ENCODE data around the gene MAPK6.
A peak's percentile ranks its signal among the peaks of the same experiment; 100 is the strongest.

The MAPK6 gene

DNA sequence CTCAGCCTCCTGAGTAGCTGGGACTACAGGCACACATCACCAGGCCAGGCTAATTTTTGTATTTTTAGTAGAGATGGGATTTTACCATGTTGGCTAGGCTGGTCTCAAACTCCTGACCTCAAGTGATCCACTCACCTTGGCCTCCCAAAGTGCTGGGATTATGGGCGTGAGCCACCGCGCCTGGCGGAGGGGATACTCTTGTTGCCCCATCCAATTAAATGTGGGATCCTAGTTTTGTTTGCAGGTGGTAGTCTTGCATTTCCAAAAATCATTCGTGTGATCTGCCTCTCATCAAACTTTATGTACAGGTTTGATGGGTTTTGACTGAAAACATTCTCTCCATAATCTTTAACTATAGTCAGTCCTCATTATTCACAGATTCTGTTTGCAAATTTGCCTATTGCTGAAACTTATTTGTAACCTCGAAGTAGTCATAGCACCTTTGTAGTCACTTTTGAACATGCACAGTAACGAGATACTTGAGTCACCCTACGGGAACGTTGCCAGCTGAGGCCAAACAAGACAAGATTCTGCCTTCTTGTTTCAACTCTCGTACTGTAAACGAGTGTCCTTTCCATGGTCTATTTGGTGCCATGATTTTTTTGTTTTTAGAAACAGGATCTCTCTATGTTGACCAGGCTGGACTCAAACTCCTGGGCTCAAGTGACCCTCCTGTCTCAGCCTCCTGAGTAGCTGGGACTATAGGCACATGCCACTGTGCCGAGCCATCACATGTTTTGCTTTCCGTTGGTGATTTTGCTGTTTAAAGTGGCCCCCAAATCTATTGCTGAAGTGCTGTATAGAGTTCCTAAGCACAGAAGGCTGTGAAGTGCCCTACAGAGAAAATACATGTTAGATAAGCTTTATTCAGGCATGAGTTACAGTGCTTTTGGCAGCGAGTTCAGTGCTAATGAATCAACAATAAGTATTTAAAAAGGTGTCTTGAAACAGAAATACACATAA lies 8.1 kb upstream of the MAPK6 start:
- DNase-seq (ENCODE audit: low read depth in 2 of 2, low spot score in 1 of 2): no peak

DNA sequence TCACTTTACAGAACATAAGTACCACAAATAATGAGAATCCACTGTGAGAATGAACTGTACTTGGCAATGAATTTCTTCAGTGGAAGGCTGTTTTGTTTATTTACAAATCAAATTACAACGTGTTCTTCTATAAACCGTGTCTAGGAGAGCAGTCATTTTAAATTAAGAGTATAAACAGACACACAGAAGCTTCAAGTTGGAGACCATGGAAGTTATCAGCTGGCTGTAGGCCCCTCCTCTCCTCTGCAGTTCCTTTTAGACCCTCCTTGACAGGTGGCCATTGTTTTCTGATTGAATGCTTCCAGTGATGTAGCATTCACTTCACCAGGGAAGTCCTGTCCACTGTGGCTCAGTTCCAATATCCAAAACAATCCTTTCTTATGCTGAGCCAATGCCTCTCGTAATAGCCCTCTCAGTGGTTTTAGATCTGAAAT lies 7.3 kb upstream of the MAPK6 start:
- no peak for DNase-seq (ENCODE audit: low read depth in 2 of 2, low spot score in 1 of 2)

DNA sequence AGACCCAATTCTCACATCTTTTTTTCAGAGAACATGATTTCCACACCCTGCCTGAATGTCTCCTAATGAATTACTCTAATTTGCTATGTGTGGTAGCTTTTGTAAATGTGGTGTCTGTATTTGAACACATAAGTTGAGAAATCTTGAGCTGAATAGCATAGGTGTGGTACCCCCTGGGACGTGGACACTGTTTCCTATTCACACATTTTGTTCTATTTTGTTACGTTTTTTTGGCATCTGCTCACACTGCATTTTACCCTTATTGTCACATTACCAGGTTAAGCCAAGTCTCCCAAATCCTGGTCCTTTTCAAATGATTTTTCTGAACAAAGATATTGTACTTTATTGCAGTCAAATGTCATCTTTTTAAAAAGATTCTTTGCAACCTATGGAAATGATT lies 6.8 kb upstream of the MAPK6 start:
- no peak for DNase-seq (ENCODE audit: low read depth in 2 of 2, low spot score in 1 of 2)

DNA sequence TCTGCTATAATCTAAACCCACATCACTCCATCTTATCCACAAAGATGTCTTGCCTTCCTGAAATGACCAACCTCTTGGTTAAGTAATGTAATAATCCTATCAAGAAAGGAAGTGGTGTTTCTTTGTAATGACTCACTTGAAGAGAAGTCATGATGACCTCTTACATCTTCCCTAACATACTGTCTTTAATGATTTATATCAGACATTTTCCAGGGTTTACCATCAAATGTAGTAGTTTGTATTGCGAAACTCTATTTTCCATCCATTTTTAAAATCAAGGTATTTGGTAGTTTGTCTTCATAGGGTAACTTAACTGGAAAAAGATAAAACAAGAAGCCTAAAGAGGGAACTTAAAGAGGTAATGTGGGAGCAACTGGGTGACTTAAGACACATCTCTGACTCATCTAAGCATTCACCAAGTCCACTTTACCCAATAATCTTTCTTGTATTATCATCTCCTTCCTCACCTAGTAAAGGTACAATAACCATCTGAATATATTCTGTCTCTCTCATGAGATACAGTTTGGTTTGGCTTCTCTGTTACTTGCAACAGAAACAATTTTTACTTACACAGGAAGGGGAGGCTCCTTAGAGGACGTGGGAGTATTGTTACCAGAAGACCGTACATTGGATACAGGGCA lies 5.7 kb upstream of the MAPK6 start:
- no peak for DNase-seq (ENCODE audit: low read depth in 2 of 2, low spot score in 1 of 2)

DNA sequence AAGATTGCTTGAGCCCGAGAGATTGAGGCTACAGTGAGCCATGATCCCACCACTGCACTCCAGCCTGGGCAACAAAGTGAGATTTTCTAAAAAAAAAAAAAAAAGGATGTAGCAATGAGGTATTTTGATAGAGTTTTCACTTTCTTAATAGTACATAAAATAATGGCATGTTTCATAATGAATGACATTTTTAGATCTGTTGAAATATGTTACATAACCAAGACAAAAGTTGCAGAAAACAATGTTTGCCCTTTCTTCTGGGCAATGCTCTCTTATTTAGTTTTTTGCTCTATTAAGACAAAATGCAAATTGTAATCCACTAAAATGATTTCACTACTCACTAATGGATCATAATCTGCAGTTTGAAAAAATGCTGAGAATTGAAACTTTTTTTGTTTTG lies 4.4 kb upstream of the MAPK6 start:
- no peak for DNase-seq (ENCODE audit: low read depth in 2 of 2, low spot score in 1 of 2)

DNA sequence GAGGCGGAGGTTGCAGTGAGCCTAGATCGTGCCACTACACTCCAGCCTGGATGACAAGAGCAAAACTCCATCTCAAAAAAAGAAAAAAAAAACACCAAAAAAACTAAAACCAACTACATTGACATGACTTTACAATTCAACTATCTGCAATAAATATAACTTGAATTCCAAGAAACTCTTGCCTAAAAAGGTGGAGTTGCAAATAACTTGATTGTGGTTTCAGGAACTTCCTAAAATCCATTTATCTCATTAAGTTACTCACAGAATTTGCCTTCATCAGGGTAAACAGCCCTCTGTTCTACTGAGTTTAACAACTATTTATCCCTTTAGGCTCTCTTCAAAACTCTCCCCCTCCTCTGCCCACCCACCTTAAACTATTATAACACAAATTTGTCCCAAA lies 2.7 kb upstream of the MAPK6 start:
- DNase-seq (ENCODE audit: low read depth in 2 of 2, low spot score in 1 of 2): no peak

DNA sequence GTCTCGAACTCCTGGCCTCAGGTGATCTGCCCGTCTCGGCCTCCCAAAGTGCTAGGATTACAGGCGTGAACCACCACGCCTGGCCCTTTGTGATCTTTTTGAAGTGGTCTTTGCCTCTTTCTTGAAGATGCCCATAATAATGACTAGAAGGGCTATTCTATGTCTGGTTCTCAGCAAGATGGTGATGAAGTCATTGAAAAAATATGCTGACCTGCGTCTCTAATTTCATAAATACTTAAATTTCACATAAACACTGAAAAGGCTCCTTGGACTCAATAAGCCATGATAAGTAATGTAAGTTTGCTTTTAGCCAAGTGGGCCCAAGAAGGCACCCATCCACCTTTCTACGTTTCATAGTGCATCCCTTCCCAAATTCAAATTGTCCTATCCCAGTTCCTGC lies 775 bp upstream of the MAPK6 start:
- no peak for DNase-seq (ENCODE audit: low read depth in 2 of 2, low spot score in 1 of 2)

DNA sequence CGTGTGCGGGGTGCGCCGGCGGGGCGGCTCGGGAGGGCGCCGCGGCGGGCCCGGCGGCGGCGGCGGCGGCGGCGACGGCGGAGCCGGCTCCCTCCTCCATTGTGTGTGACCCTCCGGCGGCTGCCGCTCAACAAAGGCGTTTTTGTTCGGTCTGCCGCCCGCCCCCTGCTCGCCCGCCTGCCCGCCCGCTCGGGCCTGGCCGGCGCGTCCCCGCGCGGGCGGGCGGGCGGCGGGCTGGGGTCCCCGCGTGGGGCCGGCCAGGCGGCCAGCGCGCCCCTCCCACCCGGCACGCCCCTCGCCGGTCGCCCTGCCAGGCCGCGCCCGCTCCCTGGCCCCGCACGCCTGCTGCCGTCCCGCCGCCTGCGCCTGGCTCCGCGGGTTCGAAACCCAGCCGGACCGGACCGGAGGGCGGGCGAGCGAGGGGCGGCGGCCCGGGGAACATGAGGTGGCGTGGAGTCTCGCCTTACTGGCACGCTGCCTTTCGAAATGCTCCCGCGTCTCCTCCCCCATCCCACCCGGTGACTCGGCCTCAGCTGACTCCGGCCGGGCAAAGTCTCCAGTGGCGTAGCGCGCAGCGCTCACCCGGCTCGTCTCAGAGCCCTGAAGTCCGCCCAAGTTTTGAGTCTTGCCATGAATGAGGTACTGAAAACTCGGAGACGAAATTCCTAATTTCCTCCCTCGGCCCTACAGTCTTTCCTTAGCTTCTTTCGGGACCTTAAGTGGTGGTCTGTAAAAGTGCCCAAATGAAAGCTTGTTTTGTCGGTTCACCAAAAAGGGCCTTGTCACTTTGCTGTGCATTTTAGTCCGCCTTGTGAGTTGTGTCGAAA lies 588 bp downstream of the MAPK6 start:
- peak; percentile 14 to 37 for DNase-seq (ENCODE audit: low read depth in 2 of 2, low spot score in 1 of 2)

DNA sequence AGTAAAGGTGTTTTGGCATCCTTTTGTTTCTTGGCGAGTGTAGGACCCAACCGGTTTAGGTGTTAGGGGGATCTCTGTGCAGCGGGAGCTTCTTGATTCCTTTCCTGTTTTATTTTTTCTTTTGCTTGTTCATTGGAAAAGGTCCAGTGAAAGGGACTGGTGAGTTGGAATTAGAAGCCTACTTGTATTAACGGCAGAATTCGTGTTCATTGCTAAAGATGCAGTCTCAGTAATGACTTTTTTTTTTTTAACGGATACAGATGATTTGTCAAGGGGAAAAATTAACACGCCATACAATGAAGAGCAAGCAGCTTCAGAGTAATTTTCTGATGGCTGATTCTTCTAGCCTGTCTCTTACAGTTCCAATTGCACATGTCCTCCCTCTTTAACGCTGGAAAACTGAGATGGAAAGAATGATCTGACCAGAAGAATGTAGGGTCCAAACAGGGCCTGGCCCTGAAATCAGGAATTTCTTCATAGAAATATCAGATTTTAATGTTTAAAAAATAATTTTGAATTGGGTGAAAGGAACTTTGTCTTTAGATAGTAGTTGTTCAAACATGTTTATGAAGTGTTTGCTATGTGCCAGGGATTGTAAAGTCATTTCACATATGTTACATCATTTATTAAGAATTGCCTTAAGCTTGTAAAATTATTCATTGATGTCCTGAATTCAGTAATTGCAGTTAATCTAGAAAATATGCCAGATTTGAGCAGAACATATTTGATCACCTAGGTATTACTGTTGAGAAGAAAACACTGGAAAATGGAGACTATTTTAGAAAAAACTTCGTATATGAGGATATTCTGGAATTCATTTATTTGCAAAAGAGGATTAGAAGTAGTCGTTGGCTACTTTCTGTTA lies 1.4 kb downstream of the MAPK6 start:
- DNase-seq (ENCODE audit: low read depth in 2 of 2, low spot score in 1 of 2): no peak

DNA sequence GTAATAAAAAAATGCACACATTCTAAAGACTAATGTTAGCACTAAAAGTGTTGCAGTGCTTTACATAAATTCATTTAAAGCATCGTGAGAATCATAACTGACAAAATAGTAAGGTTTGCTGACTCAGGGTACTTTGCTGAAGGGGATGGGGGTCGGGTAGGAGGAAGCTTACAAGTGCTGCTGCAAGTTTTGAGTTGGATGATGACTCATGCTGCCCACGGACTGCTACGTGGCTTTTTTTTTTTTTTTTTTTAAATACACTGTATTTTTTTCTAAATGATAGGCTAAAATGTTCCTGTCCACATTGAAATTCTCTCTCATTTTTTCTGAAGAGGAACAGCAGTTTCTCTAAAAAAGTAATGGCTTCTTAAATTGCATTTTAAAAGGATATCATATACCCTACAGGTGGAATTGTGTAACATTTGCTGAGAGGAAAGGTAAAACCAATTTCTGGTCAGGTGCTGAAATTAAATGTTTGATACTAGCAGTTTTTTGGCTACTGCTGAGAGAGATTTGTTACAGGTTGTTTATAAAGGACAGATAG lies 2.2 kb downstream of the MAPK6 start:
- peak; percentile 33 to 58 for DNase-seq (ENCODE audit: low read depth in 2 of 2, low spot score in 1 of 2)

DNA sequence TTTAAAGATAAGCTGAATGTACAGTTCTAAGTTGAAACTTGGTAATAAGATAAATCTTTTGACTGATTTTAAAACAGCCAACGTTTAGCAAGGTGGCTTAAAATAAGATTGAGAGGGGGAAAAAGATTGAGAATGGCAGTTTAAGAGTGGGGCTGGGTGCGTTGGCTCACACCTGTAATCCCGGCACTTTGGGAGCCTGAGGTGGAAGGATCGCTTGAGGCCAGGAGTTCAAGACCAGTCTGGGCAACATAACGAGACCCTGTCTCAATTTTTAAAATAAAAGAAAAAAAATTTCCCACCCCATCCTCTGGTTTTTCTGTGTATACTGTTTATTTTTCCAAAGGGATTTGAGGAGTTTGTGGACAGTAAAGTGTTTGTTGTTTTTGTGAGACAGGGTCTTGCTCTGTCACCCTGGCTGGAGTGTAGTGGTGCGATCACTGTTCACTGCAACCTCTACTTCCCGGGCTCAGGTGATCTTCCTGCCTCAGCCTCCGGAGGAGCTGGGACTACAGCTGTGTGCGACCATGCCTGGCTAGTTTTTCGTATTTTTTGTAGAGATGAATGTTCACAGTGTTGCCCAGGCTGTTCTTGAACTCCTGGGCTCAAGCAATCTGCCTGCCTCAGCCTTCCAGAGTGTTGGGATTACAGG lies 3.0 kb downstream of the MAPK6 start:
- no peak for DNase-seq (ENCODE audit: low read depth in 2 of 2, low spot score in 1 of 2)

DNA sequence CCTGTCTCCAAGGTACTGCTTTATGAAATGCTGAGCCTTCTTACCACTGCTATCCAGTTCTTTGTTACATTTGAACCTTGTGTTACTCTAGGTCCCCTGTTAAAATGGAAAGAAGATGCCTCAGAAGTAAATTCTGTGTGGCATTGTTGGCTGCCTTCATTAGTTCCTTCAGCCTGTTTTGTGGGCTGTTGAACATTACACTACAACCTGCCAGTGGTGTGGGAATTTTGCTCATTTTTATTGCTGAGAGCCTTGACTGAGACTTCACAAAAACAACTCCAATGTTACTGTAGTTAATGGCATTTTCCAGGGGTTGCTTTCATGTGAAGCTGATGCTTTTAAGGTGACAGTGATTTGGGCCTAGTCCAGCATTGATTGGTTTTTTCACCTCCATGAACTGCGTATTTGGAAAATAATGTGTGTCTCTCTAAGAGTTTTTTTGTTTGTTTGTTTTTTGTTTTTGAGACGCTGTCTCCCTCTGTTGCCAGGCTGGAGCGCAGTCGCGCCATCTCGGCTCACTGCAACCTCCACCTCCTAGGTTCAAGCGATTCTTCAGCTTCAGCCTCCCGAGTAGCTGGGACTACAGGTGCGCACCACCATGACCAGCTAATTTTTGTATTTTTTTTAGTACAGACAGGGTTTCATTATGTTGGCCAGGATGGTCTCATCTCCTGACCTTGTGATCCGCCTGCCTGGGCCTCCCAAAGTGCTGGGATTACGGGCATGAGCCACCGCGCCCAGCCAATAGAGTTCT lies 4.3 kb downstream of the MAPK6 start:
- DNase-seq (ENCODE audit: low read depth in 2 of 2, low spot score in 1 of 2): no peak

DNA sequence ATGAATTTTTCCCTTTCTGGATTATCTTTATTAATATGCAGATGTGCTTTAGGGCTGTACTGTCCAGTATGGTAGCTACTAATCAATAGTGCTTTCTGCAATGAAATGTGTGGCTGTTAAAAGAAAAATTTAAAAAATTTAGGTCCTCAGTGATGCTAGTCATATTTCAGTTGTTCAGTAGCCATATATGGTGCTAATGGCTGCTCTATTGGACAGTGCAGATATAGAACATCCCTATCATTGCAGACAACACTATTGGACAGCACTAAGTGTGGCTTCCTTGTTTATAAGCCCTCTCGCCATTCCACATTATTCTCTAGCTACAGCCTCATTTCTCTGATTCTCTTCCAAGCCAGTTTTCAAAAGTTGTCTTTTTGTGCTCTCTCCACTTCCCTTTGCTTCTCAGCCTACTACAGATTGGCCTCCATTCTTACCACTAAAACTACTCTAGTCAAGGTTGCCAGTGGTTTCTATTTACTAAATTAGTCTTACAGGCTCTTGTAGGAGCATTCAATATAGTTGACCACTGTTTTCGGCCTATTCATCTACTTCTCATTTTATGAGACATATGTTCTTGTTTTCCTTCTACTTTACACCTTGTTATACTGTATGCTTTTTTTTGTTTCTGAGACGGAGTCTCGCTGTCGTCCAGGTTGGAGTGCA lies 9.5 kb downstream of the MAPK6 start:
- no peak for DNase-seq (ENCODE audit: low read depth in 2 of 2, low spot score in 1 of 2)

DNA sequence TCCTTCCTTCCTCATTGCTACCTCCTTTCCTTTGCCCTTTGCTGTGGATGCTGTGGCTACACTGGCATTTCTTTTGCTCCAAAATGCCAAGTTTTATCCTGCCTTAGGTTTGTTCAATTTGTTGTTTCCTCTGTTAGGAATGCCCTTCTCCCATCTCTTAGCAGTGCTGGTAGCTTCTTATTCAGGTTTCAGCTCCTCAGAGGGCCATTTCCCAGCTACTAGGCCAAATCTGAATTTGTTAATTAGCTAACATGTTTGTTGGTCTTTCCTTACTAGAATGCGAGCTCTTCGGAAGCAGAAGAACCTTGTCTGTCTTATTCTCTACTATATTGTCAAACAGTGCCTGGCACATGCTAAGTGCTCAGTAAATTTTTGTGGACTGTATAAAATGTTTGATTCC lies 11.0 kb downstream of the MAPK6 start:
- DNase-seq (ENCODE audit: low read depth in 2 of 2, low spot score in 1 of 2): no peak

DNA sequence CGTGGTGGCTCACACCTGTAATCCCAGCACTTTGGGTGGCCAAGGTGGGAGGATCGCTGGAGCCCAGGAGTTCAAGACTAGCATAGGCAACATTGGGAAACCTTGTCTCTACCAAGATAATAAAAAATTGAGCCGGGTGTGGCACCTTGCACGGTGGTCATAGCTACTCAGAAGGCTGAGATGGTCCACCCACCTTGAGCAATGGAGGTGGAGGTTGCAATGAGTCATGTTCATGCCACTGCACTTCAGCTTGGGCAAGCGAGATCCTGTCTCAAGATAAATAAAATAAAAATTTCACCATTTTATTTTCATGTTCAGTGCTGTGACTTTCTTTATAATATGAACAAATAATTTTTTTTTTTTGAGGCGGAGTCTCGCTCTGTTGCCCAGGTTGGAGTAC lies 12.5 kb downstream of the MAPK6 start:
- DNase-seq (ENCODE audit: low read depth in 2 of 2, low spot score in 1 of 2): no peak

DNA sequence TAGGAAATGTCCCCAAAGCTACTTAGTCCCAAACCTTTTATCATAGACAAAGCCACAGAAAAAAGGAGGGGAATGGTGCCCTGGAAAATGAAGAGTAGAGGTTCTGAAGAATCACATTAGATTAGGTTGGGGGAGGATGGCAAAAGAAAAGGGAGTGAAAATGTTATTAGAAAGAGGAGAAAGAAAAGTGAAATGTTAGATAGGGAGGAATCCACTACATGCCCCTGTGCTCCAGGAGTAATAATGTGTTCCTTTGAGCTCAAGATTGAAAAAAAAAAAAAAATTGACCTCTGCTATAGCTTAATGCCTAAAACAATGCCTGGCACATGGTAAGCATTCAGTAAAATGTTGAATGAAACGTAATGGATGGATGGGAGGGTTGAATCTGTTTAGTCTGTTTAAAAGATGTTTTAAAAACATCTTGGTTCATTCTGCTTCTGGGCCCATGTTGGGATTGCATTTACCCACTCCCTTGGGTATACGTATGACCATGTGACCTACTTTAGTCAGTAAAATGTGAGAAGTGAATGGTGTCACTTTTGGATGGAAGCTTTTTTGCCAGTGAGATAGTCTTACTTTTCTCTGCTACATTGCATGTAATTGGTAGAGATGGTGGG lies 19.0 kb downstream of the MAPK6 start:
- no peak for DNase-seq (ENCODE audit: low read depth in 2 of 2, low spot score in 1 of 2)

DNA sequence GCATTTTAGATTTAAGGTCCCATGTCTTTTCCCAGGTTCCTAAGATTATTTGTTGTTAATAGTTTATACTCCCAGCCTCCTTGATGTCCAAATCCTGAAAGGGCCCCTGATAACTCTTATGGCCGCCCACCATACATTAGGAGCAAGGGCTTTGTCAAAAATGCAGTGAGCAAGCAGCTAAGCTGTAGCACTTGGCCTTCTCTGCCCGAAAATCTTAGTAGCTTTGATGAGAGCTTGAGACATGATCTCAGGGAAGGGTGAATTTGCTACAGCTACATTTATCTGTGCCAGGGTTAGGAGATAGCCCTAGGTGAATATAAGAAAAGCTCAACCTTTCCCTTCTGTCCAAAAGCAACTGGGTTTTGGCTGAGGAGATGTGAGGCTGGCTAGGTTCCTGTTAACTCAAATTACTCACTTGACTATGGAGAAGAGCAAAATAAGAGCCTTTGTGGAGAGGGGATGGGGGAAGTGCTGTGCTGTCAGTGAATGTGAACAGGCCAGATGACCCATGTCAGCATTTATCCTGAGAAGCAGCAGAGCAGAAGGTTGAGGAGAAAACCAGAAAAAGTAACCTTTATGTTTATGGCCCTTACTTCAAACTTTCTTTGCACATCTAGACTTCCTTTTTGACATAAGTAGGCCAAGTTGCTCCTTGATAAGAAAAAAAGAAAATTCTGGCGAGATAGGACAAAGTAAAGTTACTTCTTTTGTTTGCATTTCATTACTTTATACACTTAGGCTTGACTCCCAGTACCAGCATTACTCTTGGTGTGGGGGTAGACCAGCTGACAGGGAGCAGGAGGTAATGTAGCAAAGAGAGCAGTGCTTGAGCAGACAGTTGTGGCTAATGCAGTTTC lies 21.1 kb downstream of the MAPK6 start:
- DNase-seq (ENCODE audit: low read depth in 2 of 2, low spot score in 1 of 2): no peak
